NCI-H2196 (cell line): ENCODE measurements around the gene ISLR.

Experiments used
- DNase-seq: peaks from one replicate; lab custom pipeline; 2025; ENCODE audit not compliant: unreplicated experiment; lab: John Stamatoyannopoulos, UW

Gene ISLR

GRCh38 chr15:74170875-74171578 lies 2.5 kb upstream of the ISLR start:
- DNase-seq, result no peak

GRCh38 chr15:74171965-74172541 lies 1.5 kb upstream of the ISLR start:
- no peak for DNase-seq

- DNase-seq, result no peak
These were observed 670 bp upstream of the ISLR start for GRCh38 chr15:74172701-74173379.

GRCh38 chr15:74174219-74174957 lies 878 bp downstream of the ISLR start:
- DNase-seq, result no peak

- DNase-seq, result no peak
These were observed 1.4 kb downstream of the ISLR start for GRCh38 chr15:74174958-74175253.

GRCh38 chr15:74175271-74176191 lies 2.0 kb downstream of the ISLR start:
- DNase-seq, result no peak

- no peak for DNase-seq
These were observed 3.0 kb downstream of the ISLR start for GRCh38 chr15:74176262-74177214.

- no peak for DNase-seq
These were observed 5.0 kb downstream of the ISLR start for GRCh38 chr15:74178326-74179100.

- no peak for DNase-seq
These were observed 5.8 kb downstream of the ISLR start for GRCh38 chr15:74179101-74179841.

GRCh38 chr15:74179983-74180880 lies 6.7 kb downstream of the ISLR start:
- no peak for DNase-seq

- DNase-seq, result no peak
These were observed 7.5 kb downstream of the ISLR start for GRCh38 chr15:74180881-74181602.

GRCh38 chr15:74182131-74182530 lies 8.6 kb downstream of the ISLR start:
- no peak for DNase-seq

GRCh38 chr15:74184582-74185091 lies 11.1 kb downstream of the ISLR start:
- no peak for DNase-seq

- no peak for DNase-seq
These were observed 12.3 kb downstream of the ISLR start for GRCh38 chr15:74185710-74186348.

- no peak for DNase-seq
These were observed 14.7 kb downstream of the ISLR start for GRCh38 chr15:74188216-74188615.

- DNase-seq, result no peak
These were observed 18.3 kb downstream of the ISLR start for GRCh38 chr15:74191798-74192197.
